Measurements from ENCODE around the gene PCDH1. TPM values are rescaled to one million over a fixed set of nuclear protein-coding genes. Genes with fewer than 3 reads are reported as not detected.

Gene PCDH1
- 3.3 and 4.9 TPM in 2 replicates for total RNA-seq

DNA sequence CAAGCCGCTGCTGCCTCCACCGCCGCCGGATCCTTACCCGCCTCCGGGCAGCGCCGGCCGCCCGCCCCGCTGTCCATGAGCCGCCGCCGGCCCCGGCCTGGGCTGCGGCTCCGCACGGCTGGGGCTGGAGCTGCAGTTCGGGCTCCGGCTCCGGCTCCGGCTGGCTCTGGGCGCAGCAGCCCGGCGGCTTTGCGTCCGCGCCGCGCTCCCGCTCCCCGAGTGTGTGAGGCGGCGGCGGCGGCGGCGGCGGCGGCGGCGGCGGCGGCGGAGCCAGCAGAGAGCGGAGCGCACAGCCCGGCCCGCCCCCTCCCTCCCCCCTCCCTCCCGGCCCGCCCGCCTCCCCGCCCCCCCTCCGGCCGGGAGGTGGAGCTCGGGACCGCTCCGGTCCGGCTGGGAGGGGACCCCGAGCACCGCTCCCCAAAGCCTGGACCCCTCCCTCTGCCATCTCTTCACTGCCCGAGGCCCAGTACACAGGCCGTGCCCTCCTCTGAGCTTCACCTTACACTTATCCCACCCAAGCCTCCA, at the start of gene PCDH1:
Gene PCDH1, minus strand, starts transcription at position 225 of the 525 bp plus-strand sequence. Its CDS starts 148 bp downstream, at position 77.

DNA sequence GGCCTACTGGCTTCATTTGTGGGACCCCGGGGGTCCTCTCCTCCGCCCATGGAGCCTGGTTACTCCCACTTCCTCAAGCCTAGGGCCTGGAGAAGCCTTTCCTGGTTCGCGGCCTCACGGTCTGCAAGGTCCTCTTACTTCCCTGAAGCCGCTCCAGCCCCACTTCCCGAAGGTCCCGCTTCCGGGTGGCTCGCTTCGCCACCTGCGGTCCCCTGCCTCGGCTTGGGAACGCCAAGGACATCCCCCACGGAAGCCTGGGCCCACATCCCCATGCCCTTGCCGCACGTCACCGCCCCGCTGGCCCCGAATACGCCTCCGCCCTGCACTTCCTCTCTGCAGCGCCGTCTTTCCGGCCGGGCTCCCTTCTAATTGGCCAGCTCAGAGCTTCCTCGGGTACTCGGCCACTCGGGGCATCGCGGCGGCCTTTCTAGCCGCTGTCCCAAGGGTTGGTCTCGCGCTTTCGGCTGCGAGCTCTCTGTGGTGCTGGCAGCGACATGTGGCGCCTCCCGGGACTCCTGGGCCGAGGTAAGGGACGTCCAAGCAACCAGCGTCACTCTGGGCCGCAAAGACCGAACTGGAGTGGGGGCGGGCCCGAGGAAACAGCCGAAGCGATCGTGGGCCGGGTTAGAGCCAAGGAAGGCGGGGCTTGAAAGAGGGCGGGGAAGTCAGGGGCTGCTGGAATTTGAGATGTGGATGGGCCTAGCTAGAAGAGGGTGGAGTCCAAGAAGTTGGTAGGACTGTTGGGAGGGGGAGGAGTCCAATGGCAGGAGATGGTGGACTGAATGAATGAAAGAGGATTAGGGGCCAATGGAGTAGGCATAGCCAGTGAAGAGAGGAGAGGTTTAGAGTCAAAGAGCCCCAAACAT, 45.5 kb upstream of the PCDH1 start, which contains the start of gene DELE1:
Gene DELE1, plus strand, starts transcription at position 424 of the 866 bp plus-strand sequence. Its CDS starts 71 bp downstream, at position 495.

Other genes starting within 250 kb of the PCDH1 start
- 32.7 and 38.1 TPM in 2 replicates for gene HDAC3, start 241.6 kb downstream of the PCDH1 start, total RNA-seq
- 0.44 and 1.9 TPM in 2 replicates for gene RELL2, start 241.4 kb downstream of the PCDH1 start, total RNA-seq
- 6.5 and 6.7 TPM in 2 replicates for gene FCHSD1, start 227.0 kb downstream of the PCDH1 start, total RNA-seq
- gene ARAP3, start 196.2 kb downstream of the PCDH1 start, total RNA-seq, result 6.2 and 7.1 TPM in 2 replicates
- gene DELE1, start 45.5 kb upstream of the PCDH1 start, total RNA-seq, result 43.2 and 46.4 TPM in 2 replicates
- gene PCDH12, start 79.8 kb upstream of the PCDH1 start, total RNA-seq, result 2.5 and 4.6 TPM in 2 replicates
- 36.9 and 46.1 TPM in 2 replicates for gene RNF14, start 90.7 kb upstream of the PCDH1 start, total RNA-seq
- 58.7 and 70.2 TPM in 2 replicates for gene GNPDA1, start 134.6 kb upstream of the PCDH1 start, total RNA-seq
- 61.2 and 66.9 TPM in 2 replicates for gene NDFIP1, start 230.4 kb upstream of the PCDH1 start, total RNA-seq

All from cardiac ventricle fibroblast (primary cell).